LHCN-M2 (cell line): Measurements from ENCODE around the gene RNASE2. TPM values are rescaled to one million over a fixed set of nuclear protein-coding genes. Genes with fewer than 3 reads are reported as not detected.
"Not testable (repeated sequence)": the region's sequence is repeated elsewhere in the genome, so short reads cannot be mapped to it uniquely, and the experiment has no call there.

Experiments used
- DNase-seq: peaks from one replicate; pipeline ENCODE4 v3.0.0-alpha.2; 2012; ENCODE audit warnings: low read depth
- polyA plus RNA-seq: library from polyadenylated mRNA; unstranded; fragments of >200 nt; gene quantifications from one replicate; pipeline ENCODE4 v1.2.1, GENCODE V29; 2012; ENCODE audit warnings: missing spikeins
- total RNA-seq: library from RNA; depleted of rRNA; stranded (reverse); fragments of >200 nt; gene quantifications from 2 replicates; pipeline ENCODE4 v1.2.3, GENCODE V29; 2014; rRNA removed

The RNASE2 gene
- not detected in 2 replicates for total RNA-seq
- polyA plus RNA-seq, result not detected

GRCh38 chr14:20954736-20955537, at the start of gene RNASE2:
Gene RNASE2 (plus strand): TSS chr14:20955487. CDS start chr14:20955772, 285 bp downstream.
- DNase-seq, result not testable (repeated sequence)

GRCh38 chr14:20905676-20906075, 49.6 kb upstream of the RNASE2 start:
- DNase-seq, result no peak

- no peak for DNase-seq
Observed at GRCh38 chr14:20907214-20907613, 48.1 kb upstream of the RNASE2 start.

GRCh38 chr14:20910822-20911221, 44.5 kb upstream of the RNASE2 start:
- DNase-seq, result not testable (repeated sequence)

GRCh38 chr14:20919038-20919756, 36.1 kb upstream of the RNASE2 start:
- DNase-seq, result peak; percentile 6

GRCh38 chr14:20923766-20924297, 31.5 kb upstream of the RNASE2 start:
- not testable (repeated sequence) for DNase-seq

GRCh38 chr14:20934148-20934762, 21.0 kb upstream of the RNASE2 start:
- DNase-seq, result peak; percentile 10

- no peak for DNase-seq
Observed at GRCh38 chr14:20935303-20935984, 19.8 kb upstream of the RNASE2 start.

- not testable (repeated sequence) for DNase-seq
Observed at GRCh38 chr14:20945146-20945545, 10.1 kb upstream of the RNASE2 start.

GRCh38 chr14:20946707-20947106, 8.6 kb upstream of the RNASE2 start:
- DNase-seq, result not testable (repeated sequence)

GRCh38 chr14:20955538-20955873, 219 bp downstream of the RNASE2 start:
- DNase-seq, result not testable (repeated sequence)

GRCh38 chr14:20956376-20956976, 1.2 kb downstream of the RNASE2 start:
- DNase-seq, result no peak

GRCh38 chr14:20958946-20959345, 3.7 kb downstream of the RNASE2 start:
- DNase-seq, result not testable (repeated sequence)

GRCh38 chr14:20969336-20969735, 14.0 kb downstream of the RNASE2 start:
- DNase-seq, result no peak

- no peak for DNase-seq
Observed at GRCh38 chr14:20970647-20970982, 15.3 kb downstream of the RNASE2 start.

GRCh38 chr14:20970983-20971704, 15.9 kb downstream of the RNASE2 start:
- DNase-seq, result peak; percentile 78

GRCh38 chr14:20971705-20972021, 16.4 kb downstream of the RNASE2 start:
- no peak for DNase-seq

GRCh38 chr14:20973501-20973900, 18.2 kb downstream of the RNASE2 start:
- no peak for DNase-seq

GRCh38 chr14:20976291-20976690, 21.0 kb downstream of the RNASE2 start:
- DNase-seq, result no peak

- no peak for DNase-seq
Observed at GRCh38 chr14:20978687-20979086, 23.4 kb downstream of the RNASE2 start.

- no peak for DNase-seq
Observed at GRCh38 chr14:20980906-20981305, 25.6 kb downstream of the RNASE2 start.
